HepG2 (cell line): ENCODE data around the gene C11orf21. TPM values are rescaled to one million over a fixed set of nuclear protein-coding genes. Genes with fewer than 3 reads are reported as not detected.

Experiments used
- ATAC-seq: fragments of 200-7000 bp; cut with Tn5 transposase; 3 replicates; pipeline ENCODE4 v1.9.1; 2020; ENCODE audit warnings: mild to moderate bottlenecking, moderate library complexity
- BruUV-seq: library from RNA; stranded (reverse); fragments of 400-500 nt; replicated peaks from 2 replicates; lab custom pipeline; 2021; lab: Mats Ljungman, UMichigan
- CTCF ChIA-PET: fragments of 300-600 bp; formaldehyde crosslinking; extraction: SDS; loops from one replicate; lab custom pipeline; 2021; ENCODE audit warnings: low total read pairs, inconsistent platforms, low intra/inter-chr PET ratio; lab: Yijun Ruan, JAX
- POLR2A ChIA-PET: fragments of 350-600 bp; sonication (Branson Sonifier 250); formaldehyde crosslinking; loops from one replicate; lab custom pipeline; 2020; ENCODE audit warnings: antibody characterized with exemption, inconsistent platforms; lab: Yijun Ruan, JAX
- DNase-seq: peaks from one replicate; pipeline ENCODE4 v3.0.0-alpha.2; 2015; ENCODE audit warnings: low spot score
- FAIRE-seq: peaks from 3 replicates; lab custom pipeline; 2011; peaks lifted over from hg19 to GRCh38; lab: Jason Lieb, UNC
- H2AFZ ChIP-seq: one replicate; pipeline ENCODE4 v1.6.1; 2011; ENCODE audit warnings: low read length, inconsistent platforms
- H3K27ac ChIP-seq: fragments of 300-600 bp; 3 replicates; pipeline ENCODE4 v1.8.0; 2011; ENCODE audit warnings: mixed run types, mild to moderate bottlenecking, mixed read lengths, low read length, inconsistent platforms; ENCODE audit not compliant: insufficient read depth; ENCODE audit errors: extremely low read length
- H3K27me3 ChIP-seq, 2 experiments: fragments of 200-600 bp in 1 of 2; 2 replicates in 1 of 2; 3 replicates in 1 of 2; pipeline versions ENCODE4 v1.6.0 to v1.8.0; 2011; ENCODE audit warnings: low read length in 2 of 2, mild to moderate bottlenecking in 2 of 2, moderate library complexity in 2 of 2, inconsistent platforms in 1 of 2; ENCODE audit not compliant: insufficient read depth in 2 of 2, control insufficient read depth in 1 of 2
- H3K36me3 ChIP-seq, 2 experiments: fragments of 200-600 bp in 1 of 2; replicated peaks in 1 of 2; 2 replicates in 1 of 2; 3 replicates in 1 of 2; pipeline versions ENCODE4 v1.5.1 to v1.8.0; 2011; ENCODE audit warnings: low read length in 2 of 2, inconsistent platforms in 1 of 2; ENCODE audit not compliant: insufficient read depth in 2 of 2, control insufficient read depth in 1 of 2
- H3K4me1 ChIP-seq: 2 replicates; pipeline ENCODE4 v1.5.1; 2012; ENCODE audit warnings: low read length, inconsistent platforms; ENCODE audit not compliant: insufficient read depth
- H3K4me2 ChIP-seq: 2 replicates; pipeline ENCODE4 v1.6.0; 2011; ENCODE audit warnings: low read depth, low read length, inconsistent platforms
- H3K4me3 ChIP-seq, 3 experiments: fragments of 200-600 bp in 1 of 3; sonication (generic), shearing (Covaris generic) in 1 of 3; replicated peaks in 1 of 3; 2 replicates each; pipeline ENCODE4 v1.5.1; 2011 to 2016; ENCODE audit warnings: low read length in 3 of 3, inconsistent platforms in 2 of 3, low read depth in 2 of 3, mild to moderate bottlenecking in 2 of 3, control low read depth in 1 of 3, mixed read lengths in 1 of 3; ENCODE audit not compliant: insufficient read depth in 1 of 3
- H3K79me2 ChIP-seq: one replicate; pipeline ENCODE4 v1.6.1; 2011; ENCODE audit warnings: low read length, inconsistent platforms; ENCODE audit not compliant: insufficient read depth
- H3K9ac ChIP-seq: 2 replicates; pipeline ENCODE4 v1.6.0; 2011; ENCODE audit warnings: mild to moderate bottlenecking, low read depth, low read length, inconsistent platforms; ENCODE audit not compliant: insufficient read depth
- H3K9me3 ChIP-seq: 2 replicates; pipeline ENCODE4 v1.5.1; 2012; ENCODE audit warnings: mild to moderate bottlenecking, low read length
- H4K20me1 ChIP-seq: 2 replicates; pipeline ENCODE4 v1.6.0; 2011; ENCODE audit warnings: inconsistent platforms, mild to moderate bottlenecking, low read length, moderate library complexity; ENCODE audit not compliant: insufficient read depth
- HNF1B ChIP-seq: sonication (generic); formaldehyde crosslinking; IDR thresholded peaks from 2 replicates; pipeline ENCODE4 v1.5.1; 2020; ENCODE audit warnings: mild to moderate bottlenecking, moderate library complexity, missing genetic modification reagents
- LBX2 ChIP-seq: sonication (generic); formaldehyde crosslinking; IDR thresholded peaks from 2 replicates; pipeline ENCODE4 v1.5.0; 2020; ENCODE audit warnings: missing genetic modification reagents, mild to moderate bottlenecking, borderline replicate concordance
- LCORL ChIP-seq, 2 experiments: fragments of 450-650 bp in 1 of 2; sonication (generic) in 1 of 2; formaldehyde crosslinking in 1 of 2; IDR thresholded peaks; 2 replicates each; pipeline versions ENCODE4 v1.5.0 to v1.6.1; 2017 to 2020; ENCODE audit warnings: antibody characterized with exemption in 1 of 2, missing genetic modification reagents in 1 of 2
- MNT ChIP-seq: fragments of 450-650 bp; IDR thresholded peaks from 2 replicates; pipeline ENCODE4 v1.6.1; 2016
- WGBS: methylation state at CpG from one replicate; pipeline ENCODE4 v1.1.6; 2017; ENCODE audit warnings: low lambda C conversion rate; 5-methylcytosine and 5-hydroxymethylcytosine counted together
- in situ Hi-C: cut with HindIII; loops from 2 replicates; pipeline ENCODE4 v1.10.0; 2017; ENCODE audit warnings: low pct_unique_long_range_greater_than_20kb; ENCODE audit not compliant: extremely low pct_ligation_motif_present
- intact Hi-C: fragments of 100-400 bp; cut with micrococcal nuclease; formaldehyde crosslinking; loops from one replicate; pipeline ENCODE4 v1.10.0; 2022; ENCODE audit not compliant: unreplicated experiment
- polyA plus RNA-seq, 8 experiments: library from polyadenylated mRNA; depleted of rRNA in 3 of 8; stranded (reverse) in 7 of 8; unstranded in 1 of 8; fragments of >200 nt; fragmentation: Illumina TruSeq in 4 of 8; extraction: Trizol in 4 of 8; gene quantifications; 2 replicates each; pipeline versions ENCODE4 v1.2.1 to v1.2.3, GENCODE V29; 2011 to 2016; ENCODE audit warnings: low read depth in 4 of 8, missing spikeins in 1 of 8, mixed read lengths in 1 of 8; ENCODE audit not compliant: insufficient read depth in 1 of 8
- total RNA-seq, 5 experiments: library from RNA; depleted of rRNA; stranded (reverse); fragments of >200 nt; fragmentation: Illumina TruSeq; extraction: Trizol; gene quantifications; 2 replicates each; pipeline ENCODE4 v1.2.3, GENCODE V29; 2016; ENCODE audit warnings: low read depth in 1 of 5

C11orf21 gene
- total and polyA plus RNA-seq, 2 of the 13 experiments (the other 11 are each of a cell fraction or from before 2014, with no cell fraction given) = 0.08 TPM; not detected in 1

- DNase-seq = no peak
- ChIA-PET CTCF (no interaction called here), POLR2A (no interaction called here)
- WGBS = 13% methylated on average over 6 of the region's 10 CpGs
- H3K36me3 ChIP-seq = no peaks in the 10 kb centered on the region
- no peak overlapping the region for H3K9ac ChIP-seq
- no peaks in the 10 kb centered on the region for H3K79me2 ChIP-seq
- in situ Hi-C loops (no loop called here), intact Hi-C loops (no loop called here)
- H3K4me2 ChIP-seq = no peak overlapping the region
- no peaks in the 10 kb centered on the region for H3K9me3 ChIP-seq
- peaks cover 0 to 19% of the 10 kb centered on the region in 2 experiments; a peak in 4 of 5 replicates for H3K27me3 ChIP-seq
- H2AFZ ChIP-seq = no peak overlapping the region
- H3K4me3 ChIP-seq = no peak overlapping the region
- H3K4me1 ChIP-seq = no peaks in the 10 kb centered on the region
- H4K20me1 ChIP-seq = no peaks in the 10 kb centered on the region
- FAIRE-seq = no peak
- ATAC-seq = no peak
- TF ChIP-seq LBX2 (CRISPR knock-in tag) = no peak
- peak; percentile 35 for TF ChIP-seq MNT
- TF ChIP-seq LCORL (IDR thresholded peaks at IDR 0.05) = no peak
- TF ChIP-seq LCORL (CRISPR knock-in tag; IDR thresholded peaks at IDR 0.05) = no peak
- TF ChIP-seq HNF1B (CRISPR knock-in tag) = no peak
- H3K27ac ChIP-seq = no peak overlapping the region
- BruUV-seq = no TSS peak
Observed at GRCh38 chr11:2346586-2347307, 45.0 kb upstream of the C11orf21 start.
